Activated naive CD4-positive, alpha-beta T cell treated with anti-CD3 and anti-CD28 coated beads, Interleukin-2, amount 10 ng/mL, durations not matched to agents 7 days and 5 days (primary cell): Measurements from ENCODE around the gene ST3GAL3.

Experiments
- CTCF ChIA-PET: fragments of 350-600 bp; sonication (Branson Sonifier 250); formaldehyde crosslinking; loops from one replicate; lab custom pipeline; 2021; ENCODE audit warnings: antibody characterized with exemption; lab: Charles Lee
- DNase-seq: peaks from one replicate; pipeline ENCODE4 v3.0.0-alpha.2; 2020
- H3K27ac Mint-ChIP-seq: one replicate; pipeline ENCODE4 v1.8.0; 2021; ENCODE audit warnings: mild to moderate bottlenecking, moderate library complexity, mixed read lengths
- H3K27me3 Mint-ChIP-seq: one replicate; pipeline ENCODE4 v1.8.0; 2021; ENCODE audit warnings: mild to moderate bottlenecking, mixed read lengths
- H3K36me3 Mint-ChIP-seq: one replicate; pipeline ENCODE4 v1.8.0; 2021; ENCODE audit warnings: mixed read lengths
- H3K4me1 Mint-ChIP-seq: one replicate; pipeline ENCODE4 v1.8.0; 2021; ENCODE audit warnings: mixed read lengths
- H3K4me3 Mint-ChIP-seq: one replicate; pipeline ENCODE4 v1.8.0; 2021; ENCODE audit warnings: mild to moderate bottlenecking, moderate library complexity, mixed read lengths
- H3K9me3 Mint-ChIP-seq: one replicate; pipeline ENCODE4 v1.8.0; 2021; ENCODE audit warnings: mixed read lengths

Gene ST3GAL3

DNA sequence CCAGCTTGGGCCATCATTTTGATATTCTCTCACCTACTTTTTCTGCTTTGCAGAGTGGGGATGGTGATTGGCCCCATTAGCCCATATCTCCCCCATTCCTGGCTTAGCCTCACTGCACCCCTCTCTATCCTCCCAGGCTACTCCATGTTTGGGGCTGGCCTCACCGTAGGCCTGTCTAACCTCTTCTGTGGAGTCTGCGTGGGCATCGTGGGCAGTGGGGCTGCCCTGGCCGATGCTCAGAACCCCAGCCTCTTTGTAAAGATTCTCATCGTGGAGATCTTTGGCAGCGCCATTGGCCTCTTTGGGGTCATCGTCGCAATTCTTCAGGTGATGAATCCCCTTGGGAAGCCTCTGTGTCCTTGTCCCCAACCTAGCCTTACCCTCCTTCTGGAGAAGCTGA lies 269.6 kb downstream of the ST3GAL3 start:
- peaks cover 56% of the 10 kb centered on the region for H3K4me1 Mint-ChIP-seq
- no peak overlapping the region for H3K27ac Mint-ChIP-seq
- CTCF ChIA-PET: interaction anchor here (1.2 kb wide), 1 partner anchor 31 kb away, joined by 4 read pairs; no protein-coding TSS in a partner anchor

DNA sequence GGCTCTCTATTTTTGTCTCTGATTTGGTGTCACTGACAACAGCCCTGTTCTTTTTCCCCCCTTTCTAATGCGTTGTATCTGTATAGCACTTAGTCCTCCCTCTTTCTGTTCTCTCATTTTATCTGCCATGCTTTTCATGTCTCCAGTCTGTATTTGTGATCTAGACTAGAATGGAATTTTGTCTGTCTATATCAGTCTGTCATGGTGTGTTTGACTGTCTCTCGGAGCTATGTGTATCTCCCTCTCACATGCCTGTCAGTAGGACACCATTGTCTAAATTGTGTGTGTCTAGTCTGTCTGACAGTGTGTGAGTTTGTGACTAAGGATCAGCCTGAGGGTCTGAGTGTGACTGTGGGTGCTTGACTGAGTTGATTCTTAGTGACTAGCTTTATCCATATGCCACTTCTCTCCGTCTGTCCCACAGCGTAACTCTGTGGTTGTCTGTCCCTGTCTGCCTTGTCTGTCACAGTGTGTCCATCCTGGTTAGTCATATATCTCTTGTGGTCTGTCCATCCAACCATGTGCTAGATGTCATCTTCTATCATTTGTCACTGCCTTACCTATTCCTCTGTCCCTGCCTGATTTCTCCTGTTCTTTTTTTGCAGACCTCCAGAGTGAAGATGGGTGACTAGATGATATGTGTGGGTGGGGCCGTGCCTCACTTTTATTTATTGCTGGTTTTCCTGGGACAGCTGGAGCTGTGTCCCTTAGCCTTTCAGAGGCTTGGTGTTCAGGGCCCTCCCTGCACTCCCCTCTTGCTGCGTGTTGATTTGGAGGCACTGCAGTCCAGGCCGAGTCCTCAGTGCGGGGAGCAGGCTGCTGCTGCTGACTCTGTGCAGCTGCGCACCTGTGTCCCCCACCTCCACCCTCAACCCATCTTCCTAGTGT lies 270.3 kb downstream of the ST3GAL3 start:
- no peak overlapping the region for H3K27ac Mint-ChIP-seq
- no peak for DNase-seq
- peaks cover 56% of the 10 kb centered on the region for H3K4me1 Mint-ChIP-seq
- peaks cover 36% of the 10 kb centered on the region for H3K36me3 Mint-ChIP-seq
- CTCF ChIA-PET: interaction anchor here (1.0 to 1.2 kb wide), 2 partner anchors 29 to 32 kb away, joined by 3 to 4 read pairs; no protein-coding TSS in a partner anchor
- H3K9me3 Mint-ChIP-seq: no peaks in the 10 kb centered on the region
- H3K27me3 Mint-ChIP-seq: peaks cover 11% of the 10 kb centered on the region
- H3K4me3 Mint-ChIP-seq: peak overlapping the region; percentile 75

More for the DNA sequence above, 269.6 kb downstream of the ST3GAL3 start:
- Mint-ChIP-seq H3K4me3 (peak overlapping the region; percentile 75), H3K9me3 (no peaks in the 10 kb centered on the region), H3K27me3 (peaks cover 11% of the 10 kb centered on the region), H3K36me3 (peaks cover 36% of the 10 kb centered on the region)
- DNase-seq: no peak

DNA sequence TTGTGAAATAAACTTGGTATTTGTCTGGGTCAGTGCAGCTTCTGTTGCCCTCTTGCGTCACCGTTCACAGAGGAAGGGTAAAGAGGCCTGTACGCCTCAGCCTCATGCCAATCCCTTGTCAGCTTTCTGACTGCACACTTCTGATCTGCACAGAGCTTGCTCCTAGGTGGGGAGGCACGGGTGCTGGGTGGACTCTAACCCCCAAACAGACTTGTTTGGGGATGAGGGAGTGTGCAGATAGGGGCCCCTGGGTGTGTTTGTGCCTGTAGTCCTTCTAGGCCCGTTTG lies 270.9 kb downstream of the ST3GAL3 start:
- CTCF ChIA-PET: interaction anchor here (1.0 to 1.2 kb wide), 2 partner anchors 28 to 32 kb away, joined by 3 to 4 read pairs; no protein-coding TSS in a partner anchor
- H3K27me3 Mint-ChIP-seq: peaks cover 11% of the 10 kb centered on the region
- H3K4me3 Mint-ChIP-seq: peak overlapping the region; percentile 75
- no peaks in the 10 kb centered on the region for H3K9me3 Mint-ChIP-seq
- H3K27ac Mint-ChIP-seq: no peak overlapping the region
- peaks cover 31% of the 10 kb centered on the region for H3K36me3 Mint-ChIP-seq
- H3K4me1 Mint-ChIP-seq: peaks cover 54% of the 10 kb centered on the region
- no peak for DNase-seq

DNA sequence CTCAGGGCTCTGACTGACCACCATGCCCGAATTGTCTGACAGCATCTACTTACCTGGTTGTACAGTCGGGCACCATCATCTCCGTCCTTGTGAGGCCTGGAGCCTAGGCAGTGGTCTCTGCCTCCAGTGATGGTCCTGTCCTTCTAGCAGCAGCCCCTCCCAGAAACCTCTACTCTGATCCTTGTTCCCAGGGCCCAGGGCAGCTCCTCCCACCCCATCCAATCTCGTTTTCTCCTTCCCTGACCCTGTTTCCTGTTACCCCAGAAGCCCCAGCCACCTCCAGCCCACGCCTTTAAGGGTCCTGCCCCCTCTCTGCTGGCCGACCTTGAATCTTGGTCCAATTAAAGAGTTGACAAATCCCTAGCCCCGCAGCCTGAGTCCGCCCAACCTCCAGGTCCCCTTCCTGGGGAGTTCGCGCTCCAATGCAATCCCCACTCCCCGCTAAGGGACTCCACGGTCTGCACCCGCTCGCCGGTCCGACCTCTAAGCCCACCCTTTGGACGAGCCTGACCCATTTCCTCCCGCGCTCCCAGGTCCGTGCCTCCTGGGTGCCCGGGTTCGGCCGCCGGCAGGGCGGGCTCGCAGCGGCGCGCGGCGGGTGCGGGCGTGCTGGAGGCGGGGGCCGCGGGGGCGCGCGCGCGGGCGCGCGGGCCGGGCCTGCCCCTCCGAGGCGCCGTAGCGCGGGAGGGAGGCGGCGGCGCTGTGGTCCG lies 271.4 kb downstream of the ST3GAL3 start, which contains the start of gene B4GALT2:
Gene B4GALT2 (plus strand): TSS at position 660 of the 710 bp plus-strand sequence. CDS start 1,951 bp downstream, outside the sequence.
- H3K4me1 Mint-ChIP-seq: peaks cover 49% of the 10 kb centered on the region
- no peaks in the 10 kb centered on the region for H3K9me3 Mint-ChIP-seq
- H3K27ac Mint-ChIP-seq: peak within 1 kb of the TSS; percentile 42
- H3K36me3 Mint-ChIP-seq: peaks cover 27% of the 10 kb centered on the region
- H3K27me3 Mint-ChIP-seq: peaks cover 11% of the 10 kb centered on the region
- peak; percentile 58 for DNase-seq
- CTCF ChIA-PET: interaction anchor here (1.0 kb wide), 1 partner anchor 28 kb away, joined by 3 read pairs; no protein-coding TSS in a partner anchor
- peak within 1 kb of the TSS; percentile 84 for H3K4me3 Mint-ChIP-seq

DNA sequence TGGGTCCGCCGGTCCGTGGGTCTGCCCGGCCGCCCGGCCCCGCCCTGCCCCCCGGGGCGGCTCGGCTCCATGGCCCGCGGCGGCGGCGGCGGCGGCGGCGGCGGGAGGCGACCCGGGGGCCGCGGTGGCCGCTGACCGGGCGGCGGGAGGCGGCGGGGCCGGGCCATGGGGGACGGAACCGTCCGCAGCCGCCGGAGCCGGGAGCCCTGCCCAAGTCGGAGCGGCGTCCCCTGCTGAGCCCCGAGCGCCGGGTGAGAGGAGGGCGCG lies 271.9 kb downstream of the ST3GAL3 start:
- H3K9me3 Mint-ChIP-seq: no peaks in the 10 kb centered on the region
- no peak for DNase-seq
- CTCF ChIA-PET: no interaction called here
- H3K27me3 Mint-ChIP-seq: peaks cover 11% of the 10 kb centered on the region
- peaks cover 27% of the 10 kb centered on the region for H3K36me3 Mint-ChIP-seq
- no peak overlapping the region for H3K4me3 Mint-ChIP-seq
- peaks cover 44% of the 10 kb centered on the region for H3K4me1 Mint-ChIP-seq
- H3K27ac Mint-ChIP-seq: no peak overlapping the region

DNA sequence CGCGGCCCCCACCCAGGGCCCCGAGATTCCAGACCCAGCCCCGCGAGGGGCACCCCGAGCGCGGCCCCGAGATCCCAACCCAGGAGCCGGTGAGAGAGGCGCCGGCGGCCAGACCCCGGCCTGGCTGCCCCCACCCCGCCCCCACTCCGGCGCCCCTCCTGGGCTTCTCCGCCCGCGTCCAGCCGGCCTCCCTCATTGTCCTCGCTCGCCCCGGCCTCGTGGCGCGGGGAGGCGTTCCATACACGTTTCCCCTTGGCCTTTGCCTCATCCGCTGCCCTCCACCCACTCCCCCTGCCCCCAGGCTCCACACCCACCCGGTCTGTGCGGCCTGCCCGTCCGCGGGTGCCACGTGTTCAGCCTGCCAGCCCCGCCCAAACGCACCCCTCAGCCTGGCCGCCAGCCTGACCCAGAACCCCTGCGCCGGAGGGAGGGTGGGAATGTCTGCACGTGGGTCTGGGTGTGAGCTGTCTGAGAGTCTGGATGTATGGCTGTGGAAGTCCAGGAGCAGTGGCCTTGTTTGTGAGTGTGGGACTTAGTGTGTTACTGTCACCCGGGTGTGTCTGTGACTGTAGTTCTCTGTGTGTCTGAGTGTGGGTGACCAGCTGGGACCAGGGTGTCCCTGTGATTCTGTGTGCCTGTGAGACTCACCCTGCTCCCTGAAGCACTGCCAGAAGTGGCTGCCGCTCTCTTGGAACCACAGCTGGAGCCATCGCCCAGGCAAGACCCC lies 272.4 kb downstream of the ST3GAL3 start:
- H3K36me3 Mint-ChIP-seq: peaks cover 27% of the 10 kb centered on the region
- peaks cover 11% of the 10 kb centered on the region for H3K27me3 Mint-ChIP-seq
- no peak overlapping the region for H3K27ac Mint-ChIP-seq
- CTCF ChIA-PET: interaction anchor here (1.0 kb wide), 1 partner anchor 26 kb away, joined by 3 read pairs; no protein-coding TSS in a partner anchor
- peak; percentile 48 for DNase-seq
- peaks cover 42% of the 10 kb centered on the region for H3K4me1 Mint-ChIP-seq
- no peaks in the 10 kb centered on the region for H3K9me3 Mint-ChIP-seq
- peak overlapping the region; percentile 84 for H3K4me3 Mint-ChIP-seq

DNA sequence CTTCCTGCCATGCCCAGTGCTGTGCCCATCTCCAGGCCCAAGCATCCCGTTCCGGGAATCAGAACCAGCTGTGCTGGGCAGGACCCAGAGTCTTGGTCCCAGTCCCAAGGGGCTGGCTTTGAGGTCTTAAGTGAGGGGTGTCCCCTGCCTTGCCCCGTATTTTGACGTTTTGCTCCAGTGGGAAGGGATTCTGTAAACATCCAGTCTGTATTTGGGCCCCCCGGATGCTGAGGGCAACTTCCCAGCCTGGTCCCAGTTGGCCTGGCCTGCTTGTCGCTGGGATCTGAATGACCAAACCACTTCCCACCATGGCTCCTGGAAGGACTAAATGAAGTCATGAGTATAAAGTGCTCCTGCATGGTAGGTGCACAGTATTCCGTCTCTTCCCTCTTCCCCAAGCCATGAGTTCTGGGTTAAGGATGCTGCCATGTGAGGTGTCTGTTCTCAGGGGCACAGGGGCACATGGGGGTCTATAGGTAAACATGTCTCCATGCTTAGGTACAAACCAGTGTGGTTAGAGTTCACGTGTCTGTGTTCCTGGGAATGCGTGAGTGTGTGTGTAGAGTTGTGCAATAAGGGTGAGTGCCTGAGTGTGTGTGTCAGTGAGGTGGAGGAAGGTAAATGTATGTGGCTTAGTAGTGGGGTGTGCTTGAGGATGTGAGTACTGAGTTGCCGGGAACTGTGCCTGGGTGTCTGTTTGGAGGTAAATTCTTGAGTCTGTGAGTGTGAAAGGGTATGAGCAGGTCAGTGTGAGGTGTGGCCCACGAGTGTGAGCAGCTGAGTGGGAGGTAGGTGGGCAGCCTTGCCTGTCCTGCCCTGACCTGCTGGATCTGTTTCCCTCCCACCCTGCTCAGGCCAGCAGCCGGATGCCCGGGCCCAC lies 273.2 kb downstream of the ST3GAL3 start:
- Mint-ChIP-seq H3K9me3 (no peaks in the 10 kb centered on the region), H3K27ac (no peak overlapping the region), H3K4me1 (peaks cover 42% of the 10 kb centered on the region), H3K27me3 (peaks cover 11% of the 10 kb centered on the region), H3K4me3 (peak overlapping the region; percentile 84), H3K36me3 (peaks cover 27% of the 10 kb centered on the region)
- DNase-seq: no peak
- CTCF ChIA-PET: interaction anchor here (1.0 kb wide), 1 partner anchor 25 kb away, joined by 3 read pairs; no protein-coding TSS in a partner anchor
